ENCODE results near the gene GRWD1.

- TF ChIP-seq CTCF (IDR thresholded peaks at IDR 0.05; ENCODE audit: poor library complexity) = no peak
- TF ChIP-seq EZH2phosphoT487 (IDR thresholded peaks at IDR 0.05; ENCODE audit: low read depth, severe bottlenecking, unreplicated experiment) = no peak
These were observed 6.8 kb downstream of the GRWD1 start for GRCh38 chr19:48452289-48453190.
